ENCODE results near the gene TTC14. TPM values are rescaled to one million over a fixed set of nuclear protein-coding genes. Genes with fewer than 3 reads are reported as not detected.
A peak's percentile ranks its signal among the peaks of the same experiment; 100 is the strongest.
"Not testable (repeated sequence)": the region's sequence is repeated elsewhere in the genome, so short reads cannot be mapped to it uniquely, and the experiment has no call there.

TTC14 gene
- 22.4 and 78.5 TPM in 2 replicates for total RNA-seq

GRCh38 chr3:180601688-180602666 is at the start of gene TTC14:
TTC14 (plus strand) TSS chr3:180602163; CDS start chr3:180602262, 99 bp downstream.
- peak; percentile 94 for DNase-seq (ENCODE audit: low read depth)

- no peak for DNase-seq (ENCODE audit: low read depth)
These were observed 38.6 kb upstream of the TTC14 start for GRCh38 chr3:180563406-180563805.

- no peak for DNase-seq (ENCODE audit: low read depth)
These were observed 37.3 kb upstream of the TTC14 start for GRCh38 chr3:180564676-180565075.

- DNase-seq (ENCODE audit: low read depth): no peak
These were observed 31.7 kb upstream of the TTC14 start for GRCh38 chr3:180570238-180570637.

- DNase-seq (ENCODE audit: low read depth): no peak
These were observed 29.9 kb upstream of the TTC14 start for GRCh38 chr3:180571831-180572598.

GRCh38 chr3:180575571-180575970 is 26.4 kb upstream of the TTC14 start:
- DNase-seq (ENCODE audit: low read depth): no peak

- no peak for DNase-seq (ENCODE audit: low read depth)
These were observed 21.0 kb upstream of the TTC14 start for GRCh38 chr3:180580934-180581333.

- DNase-seq (ENCODE audit: low read depth): no peak
These were observed 11.6 kb upstream of the TTC14 start for GRCh38 chr3:180590396-180590795.

GRCh38 chr3:180593631-180594030 is 8.3 kb upstream of the TTC14 start:
- DNase-seq (ENCODE audit: low read depth): not testable (repeated sequence)

GRCh38 chr3:180594631-180595558 is 7.1 kb upstream of the TTC14 start:
- peak; percentile 64 for DNase-seq (ENCODE audit: low read depth)

- DNase-seq (ENCODE audit: low read depth): no peak
These were observed 6.4 kb upstream of the TTC14 start for GRCh38 chr3:180595559-180595935.

- DNase-seq (ENCODE audit: low read depth): no peak
These were observed 1.5 kb upstream of the TTC14 start for GRCh38 chr3:180600473-180600872.

- no peak for DNase-seq (ENCODE audit: low read depth)
These were observed 9.0 kb downstream of the TTC14 start for GRCh38 chr3:180611006-180611405.

- DNase-seq (ENCODE audit: low read depth): no peak
These were observed 10.4 kb downstream of the TTC14 start for GRCh38 chr3:180612364-180612763.

GRCh38 chr3:180615954-180616353 is 14.0 kb downstream of the TTC14 start:
- no peak for DNase-seq (ENCODE audit: low read depth)

GRCh38 chr3:180617049-180617448 is 15.1 kb downstream of the TTC14 start:
- peak; percentile 3 for DNase-seq (ENCODE audit: low read depth)

GRCh38 chr3:180618563-180618962 is 16.6 kb downstream of the TTC14 start:
- DNase-seq (ENCODE audit: low read depth): not testable (repeated sequence)

GRCh38 chr3:180619723-180620122 is 17.8 kb downstream of the TTC14 start:
- no peak for DNase-seq (ENCODE audit: low read depth)

GRCh38 chr3:180624714-180625113 is 22.8 kb downstream of the TTC14 start:
- no peak for DNase-seq (ENCODE audit: low read depth)

- DNase-seq (ENCODE audit: low read depth): no peak
These were observed 24.9 kb downstream of the TTC14 start for GRCh38 chr3:180626844-180627243.

- no peak for DNase-seq (ENCODE audit: low read depth)
These were observed 28.4 kb downstream of the TTC14 start for GRCh38 chr3:180630371-180630770.

- no peak for DNase-seq (ENCODE audit: low read depth)
These were observed 29.4 kb downstream of the TTC14 start for GRCh38 chr3:180631317-180631716.

All from renal cortical epithelial cell (primary cell).